ENCODE data around the gene LUC7L3. TPM values are rescaled to one million over a fixed set of nuclear protein-coding genes. Genes with fewer than 3 reads are reported as not detected.

LUC7L3 gene
- polyA plus RNA-seq, 3 donors: 14.6 to 49.8 (median 17.1) TPM

DNA sequence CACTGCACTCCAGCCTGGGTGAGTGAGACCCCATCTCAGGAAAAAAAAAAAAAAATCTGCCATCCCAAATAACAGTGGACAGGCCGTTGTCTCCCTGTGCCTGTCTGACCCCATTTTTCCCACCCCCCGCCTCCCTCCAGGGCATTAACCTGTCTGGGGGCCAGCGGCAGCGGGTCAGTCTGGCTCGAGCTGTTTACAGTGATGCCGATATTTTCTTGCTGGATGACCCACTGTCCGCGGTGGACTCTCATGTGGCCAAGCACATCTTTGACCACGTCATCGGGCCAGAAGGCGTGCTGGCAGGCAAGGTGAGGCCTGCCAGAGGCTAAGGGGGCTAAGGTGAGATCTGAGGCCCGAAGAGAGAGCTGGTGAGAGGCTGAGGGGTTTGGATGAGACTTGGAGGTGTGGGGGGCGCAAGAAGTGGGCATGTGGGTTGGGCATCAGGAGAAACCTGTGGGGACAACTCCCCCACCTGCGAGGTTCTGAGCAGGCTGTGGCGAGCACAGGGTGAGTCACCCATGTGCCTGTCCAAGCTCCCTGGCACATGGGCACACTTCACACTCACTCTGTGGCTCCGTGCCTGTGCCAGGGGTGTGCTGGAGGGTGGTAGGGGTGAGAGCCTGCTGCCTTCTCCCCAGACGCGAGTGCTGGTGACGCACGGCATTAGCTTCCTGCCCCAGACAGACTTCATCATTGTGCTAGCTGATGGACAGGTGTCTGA lies 46.4 kb upstream of the LUC7L3 start:
- no peak overlapping the region for H3K4me2 ChIP-seq (replicated peaks; ENCODE audit: extremely low read depth, low read length, poor library complexity, severe bottlenecking)

GRCh38 chr17:50675190-50675589 lies 44.2 kb upstream of the LUC7L3 start:
- H3K4me2 ChIP-seq (replicated peaks; ENCODE audit: extremely low read depth, low read length, poor library complexity, severe bottlenecking): no peak overlapping the region
- TF ChIP-seq, protein P1, sequence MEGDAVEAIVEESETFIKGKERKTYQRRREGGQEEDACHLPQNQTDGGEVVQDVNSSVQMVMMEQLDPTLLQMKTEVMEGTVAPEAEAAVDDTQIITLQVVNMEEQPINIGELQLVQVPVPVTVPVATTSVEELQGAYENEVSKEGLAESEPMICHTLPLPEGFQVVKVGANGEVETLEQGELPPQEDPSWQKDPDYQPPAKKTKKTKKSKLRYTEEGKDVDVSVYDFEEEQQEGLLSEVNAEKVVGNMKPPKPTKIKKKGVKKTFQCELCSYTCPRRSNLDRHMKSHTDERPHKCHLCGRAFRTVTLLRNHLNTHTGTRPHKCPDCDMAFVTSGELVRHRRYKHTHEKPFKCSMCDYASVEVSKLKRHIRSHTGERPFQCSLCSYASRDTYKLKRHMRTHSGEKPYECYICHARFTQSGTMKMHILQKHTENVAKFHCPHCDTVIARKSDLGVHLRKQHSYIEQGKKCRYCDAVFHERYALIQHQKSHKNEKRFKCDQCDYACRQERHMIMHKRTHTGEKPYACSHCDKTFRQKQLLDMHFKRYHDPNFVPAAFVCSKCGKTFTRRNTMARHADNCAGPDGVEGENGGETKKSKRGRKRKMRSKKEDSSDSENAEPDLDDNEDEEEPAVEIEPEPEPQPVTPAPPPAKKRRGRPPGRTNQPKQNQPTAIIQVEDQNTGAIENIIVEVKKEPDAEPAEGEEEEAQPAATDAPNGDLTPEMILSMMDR (IDR thresholded peaks at IDR 0.05): no peak
- Mint-ChIP-seq H3K4me1 (peaks cover 5% of the 10 kb centered on the region), H3K36me3 (peaks cover 0 to 12% of the 10 kb centered on the region in 2 donors), H3K27me3 (ENCODE audit: low read depth in 3 of 3) (peaks cover 2 to 10% (median 5%) of the 10 kb centered on the region in 3 donors), H3K27ac (no peak overlapping the region), H3K9me3 (no peaks in the 10 kb centered on the region), H3K4me3 (no peak overlapping the region)
- no peaks in the 10 kb centered on the region for H4K20me1 ChIP-seq (ENCODE audit: insufficient read depth, low read length)
- H3K9ac ChIP-seq (ENCODE audit: insufficient read depth, low read length, poor library complexity, severe bottlenecking): no peak overlapping the region
- peaks cover 0 to 7% of the 10 kb centered on the region in 2 donors for H3K4me1 ChIP-seq (ENCODE audit: control insufficient read depth in 1 of 2, insufficient read depth in 2 of 2, low read length in 2 of 2)
- H3K79me2 ChIP-seq (ENCODE audit: insufficient read depth, low read length): no peaks in the 10 kb centered on the region
- no peak overlapping the region for H3K27ac ChIP-seq (ENCODE audit: low read depth in 1 of 2, low read length in 2 of 2)
- intact Hi-C loops (cut with micrococcal nuclease): no loop called here
- no peaks in the 10 kb centered on the region for H3K27me3 ChIP-seq (ENCODE audit: control insufficient read depth in 2 of 2, insufficient read depth in 2 of 2, low read length in 2 of 2)
- H3K9me3 ChIP-seq (replicated peaks in 1 of 2; ENCODE audit: control insufficient read depth in 1 of 2, insufficient read depth in 1 of 2, low read length in 2 of 2): no peaks in the 10 kb centered on the region
- no peak overlapping the region for H3K4me3 ChIP-seq (replicated peaks in 1 of 3; ENCODE audit: low read depth in 2 of 3, low read length in 3 of 3)
- no peak for DNase-seq
- H2AFZ ChIP-seq (ENCODE audit: insufficient read depth, low read depth, low read length, poor library complexity, severe bottlenecking): no peak overlapping the region
- no peaks in the 10 kb centered on the region for H3K36me3 ChIP-seq (replicated peaks in 1 of 2; ENCODE audit: control insufficient read depth in 1 of 2, insufficient read depth in 2 of 2, low read length in 2 of 2)
- 100% methylated on average over 1 of the region's 3 CpGs for WGBS (ENCODE audit: insufficient coverage)

More for the DNA sequence above, 46.4 kb upstream of the LUC7L3 start:
- no peaks in the 10 kb centered on the region for H3K9me3 ChIP-seq (replicated peaks in 1 of 2; ENCODE audit: control insufficient read depth in 1 of 2, insufficient read depth in 1 of 2, low read length in 2 of 2)
- Mint-ChIP-seq H3K4me1 (peaks cover 11% of the 10 kb centered on the region), H3K4me3 (no peak overlapping the region), H3K27me3 (ENCODE audit: low read depth in 3 of 3) (peaks cover 5 to 9% (median 8%) of the 10 kb centered on the region in 3 donors), H3K9me3 (no peaks in the 10 kb centered on the region), H3K36me3 (peaks cover 0 to 8% of the 10 kb centered on the region in 2 donors), H3K27ac (peak overlapping the region in 2 of 7 donors; percentile 32 to 53)
- no peaks in the 10 kb centered on the region for H3K79me2 ChIP-seq (ENCODE audit: insufficient read depth, low read length)
- no peak overlapping the region for H2AFZ ChIP-seq (ENCODE audit: insufficient read depth, low read depth, low read length, poor library complexity, severe bottlenecking)
- no peak overlapping the region for H3K4me3 ChIP-seq (replicated peaks in 1 of 3; ENCODE audit: low read depth in 2 of 3, low read length in 3 of 3)
- no peak for DNase-seq
- no peaks in the 10 kb centered on the region for H3K27me3 ChIP-seq (ENCODE audit: control insufficient read depth in 2 of 2, insufficient read depth in 2 of 2, low read length in 2 of 2)
- 97% methylated on average over 11 of the region's 20 CpGs for WGBS (ENCODE audit: insufficient coverage)
- TF ChIP-seq, protein P1 (IDR thresholded peaks at IDR 0.05): no peak
- no peak overlapping the region for H3K27ac ChIP-seq (ENCODE audit: low read depth in 1 of 2, low read length in 2 of 2)
- no peak overlapping the region for H3K9ac ChIP-seq (ENCODE audit: insufficient read depth, low read length, poor library complexity, severe bottlenecking)
- intact Hi-C loops (cut with micrococcal nuclease): no loop called here
- H3K36me3 ChIP-seq (replicated peaks in 1 of 2; ENCODE audit: control insufficient read depth in 1 of 2, insufficient read depth in 2 of 2, low read length in 2 of 2): no peaks in the 10 kb centered on the region
- peaks cover 0 to 15% of the 10 kb centered on the region in 2 donors for H3K4me1 ChIP-seq (ENCODE audit: control insufficient read depth in 1 of 2, insufficient read depth in 2 of 2, low read length in 2 of 2)
- H4K20me1 ChIP-seq (ENCODE audit: insufficient read depth, low read length): no peaks in the 10 kb centered on the region

All from CD14-positive monocyte (primary cell).